ENCODE data around the gene PFDN4. TPM values are rescaled to one million over a fixed set of nuclear protein-coding genes. Genes with fewer than 3 reads are reported as not detected.

Gene PFDN4
- total and polyA plus RNA-seq, 2 donors (not counting 1 experiment from before 2014, with no cell fraction given), result 9.1 to 16.8 TPM

- Mint-ChIP-seq H3K4me3 (no peak overlapping the region), H3K27ac (no peak overlapping the region), H3K9me3 (ENCODE audit: insufficient read depth) (no peaks in the 10 kb centered on the region), H3K4me1 (peaks cover 28% of the 10 kb centered on the region), H3K27me3 (no peaks in the 10 kb centered on the region)
- H3K9ac ChIP-seq (ENCODE audit: low read length), result no peak overlapping the region
- peaks cover 30% of the 10 kb centered on the region for H4K20me1 ChIP-seq (ENCODE audit: control insufficient read depth, insufficient read depth, low read length, poor library complexity, severe bottlenecking)
- ChIA-PET POLR2A (no interaction called here), CTCF (interaction anchor here (1.6 kb wide), 1 partner anchor 13 kb away, joined by 5 read pairs; no protein-coding TSS in a partner anchor)
- H3K79me2 ChIP-seq (ENCODE audit: control insufficient read depth, insufficient read depth, low read length), result peaks cover 47% of the 10 kb centered on the region
- intact Hi-C loops (cut with micrococcal nuclease), result no loop called here
- no peak for ATAC-seq (ENCODE audit: low read depth)
- no peak for DNase-seq
- H3K4me3 ChIP-seq (ENCODE audit: control extremely low read depth in 1 of 5, extremely low read depth in 1 of 5, insufficient read depth in 1 of 5, low read depth in 2 of 5, low read length in 4 of 5), result no peak overlapping the region
- H3K27me3 ChIP-seq (replicated peaks in 1 of 4; ENCODE audit: control extremely low read depth in 1 of 4, control insufficient read depth in 3 of 4, insufficient read depth in 4 of 4, low read length in 3 of 4), result no peaks in the 10 kb centered on the region
- H3K4me2 ChIP-seq (replicated peaks; ENCODE audit: low read depth, low read length, poor library complexity, severe bottlenecking), result no peak overlapping the region
- H3K4me1 ChIP-seq (ENCODE audit: control insufficient read depth in 2 of 2, insufficient read depth in 2 of 2, low read length in 2 of 2), result peaks cover 11 to 12% of the 10 kb centered on the region in 2 donors
- WGBS (ENCODE audit: insufficient coverage), result no CpG with 5 or more reads among the region's 1 CpG
- H3K27ac ChIP-seq (ENCODE audit: low read length in 2 of 2), result no peak overlapping the region
- no peaks in the 10 kb centered on the region for H3K9me3 ChIP-seq (ENCODE audit: control extremely low read depth in 1 of 3, control insufficient read depth in 2 of 3, insufficient read depth in 1 of 3, low read length in 2 of 3)
- no peak overlapping the region for H2AFZ ChIP-seq (ENCODE audit: insufficient read depth, low read depth, low read length, poor library complexity, severe bottlenecking)
- peaks cover 0 to 16% of the 10 kb centered on the region in 2 experiments for H3K36me3 ChIP-seq (replicated peaks in 1 of 2; ENCODE audit: control extremely low read depth in 1 of 2, control insufficient read depth in 1 of 2, extremely low read depth in 1 of 2, insufficient read depth in 2 of 2, low read length in 1 of 2)
- TF ChIP-seq CTCF (IDR thresholded peaks at IDR 0.05) (no peak), EZH2 (IDR thresholded peaks at IDR 0.05; ENCODE audit: borderline replicate concordance, insufficient read depth, low read depth, low read length, poor library complexity, severe bottlenecking) (no peak)
These were observed 4.3 kb downstream of the PFDN4 start for GRCh38 chr20:54212226-54212625.

- H3K4me3 ChIP-seq (ENCODE audit: control extremely low read depth in 1 of 5, extremely low read depth in 1 of 5, insufficient read depth in 1 of 5, low read depth in 2 of 5, low read length in 4 of 5), result no peak overlapping the region
- H3K4me2 ChIP-seq (replicated peaks; ENCODE audit: low read depth, low read length, poor library complexity, severe bottlenecking), result no peak overlapping the region
- no peaks in the 10 kb centered on the region for H3K27me3 ChIP-seq (replicated peaks in 1 of 4; ENCODE audit: control extremely low read depth in 1 of 4, control insufficient read depth in 3 of 4, insufficient read depth in 4 of 4, low read length in 3 of 4)
- H4K20me1 ChIP-seq (ENCODE audit: control insufficient read depth, insufficient read depth, low read length, poor library complexity, severe bottlenecking), result peaks cover 30% of the 10 kb centered on the region
- H3K27ac Mint-ChIP-seq, result no peak overlapping the region
- H3K4me1 Mint-ChIP-seq, result peaks cover 24% of the 10 kb centered on the region
- no peak overlapping the region for H3K27ac ChIP-seq (ENCODE audit: low read length in 2 of 2)
- intact Hi-C loops (cut with micrococcal nuclease), result no loop called here
- TF ChIP-seq CTCF (IDR thresholded peaks at IDR 0.05) (no peak), EZH2 (IDR thresholded peaks at IDR 0.05; ENCODE audit: borderline replicate concordance, insufficient read depth, low read depth, low read length, poor library complexity, severe bottlenecking) (no peak)
- WGBS (ENCODE audit: insufficient coverage), result no CpG with 5 or more reads among the region's 3 CpGs
- no peak overlapping the region for H3K4me3 Mint-ChIP-seq
- no peaks in the 10 kb centered on the region for H3K27me3 Mint-ChIP-seq
- ChIA-PET POLR2A (no interaction called here), CTCF (interaction anchor here (1.7 kb wide), 1 partner anchor 14 kb away, joined by 7 read pairs; no protein-coding TSS in a partner anchor)
- peaks cover 0 to 16% of the 10 kb centered on the region in 2 experiments for H3K36me3 ChIP-seq (replicated peaks in 1 of 2; ENCODE audit: control extremely low read depth in 1 of 2, control insufficient read depth in 1 of 2, extremely low read depth in 1 of 2, insufficient read depth in 2 of 2, low read length in 1 of 2)
- no peak overlapping the region for H3K9ac ChIP-seq (ENCODE audit: low read length)
- H3K4me1 ChIP-seq (ENCODE audit: control insufficient read depth in 2 of 2, insufficient read depth in 2 of 2, low read length in 2 of 2), result peaks cover 11 to 12% of the 10 kb centered on the region in 2 donors
- DNase-seq (no peak), ATAC-seq (ENCODE audit: low read depth) (no peak)
- H3K79me2 ChIP-seq (ENCODE audit: control insufficient read depth, insufficient read depth, low read length), result peaks cover 47% of the 10 kb centered on the region
- no peak overlapping the region for H2AFZ ChIP-seq (ENCODE audit: insufficient read depth, low read depth, low read length, poor library complexity, severe bottlenecking)
- no peaks in the 10 kb centered on the region for H3K9me3 ChIP-seq (ENCODE audit: control extremely low read depth in 1 of 3, control insufficient read depth in 2 of 3, insufficient read depth in 1 of 3, low read length in 2 of 3)
- H3K9me3 Mint-ChIP-seq (ENCODE audit: insufficient read depth), result no peaks in the 10 kb centered on the region
These were observed 5.0 kb downstream of the PFDN4 start for GRCh38 chr20:54212871-54213270.
